HepG2 (cell line): ENCODE results near the gene TCEANC2. TPM values are rescaled to one million over a fixed set of nuclear protein-coding genes. Genes with fewer than 3 reads are reported as not detected.

Experiments
- AGO2 ChIP-seq: fragments of 200-400 bp; formaldehyde crosslinking; optimal IDR thresholded peaks from 2 replicates; pipeline ENCODE3; 2017; ENCODE audit warnings: mild to moderate bottlenecking, low read depth, low read length, moderate library complexity
- BATF2 ChIP-seq: sonication (generic); formaldehyde crosslinking; IDR thresholded peaks from 2 replicates; pipeline ENCODE4 v1.8.0; 2022; ENCODE audit warnings: mild to moderate bottlenecking, missing genetic modification reagents, moderate library complexity
- BORCS8-MEF2B ChIP-seq: sonication (generic); formaldehyde crosslinking; IDR thresholded peaks from 2 replicates; pipeline ENCODE4 v1.8.0; 2022; ENCODE audit warnings: mild to moderate bottlenecking, missing genetic modification reagents
- CBX2 ChIP-seq, 2 experiments: fragments of 200-600 bp in 1 of 2; sonication (generic); formaldehyde crosslinking in 1 of 2; IDR thresholded peaks; 2 replicates each; pipeline versions ENCODE4 v1.7.0 to v1.8.1; 2018 to 2022; ENCODE audit warnings: low read depth in 2 of 2, low read length in 1 of 2, mild to moderate bottlenecking in 1 of 2, missing genetic modification reagents in 1 of 2
- CREBL2 ChIP-seq: sonication (generic); formaldehyde crosslinking; IDR thresholded peaks from 2 replicates; pipeline ENCODE4 v1.8.1; 2023; ENCODE audit warnings: missing genetic modification reagents, mild to moderate bottlenecking, borderline replicate concordance
- HIVEP1 ChIP-seq: sonication (generic); formaldehyde crosslinking; IDR thresholded peaks from 2 replicates; pipeline ENCODE4 v1.4.0; 2020; ENCODE audit warnings: mild to moderate bottlenecking, missing genetic modification reagents
- HNRNPL ChIP-seq: fragments of 200-400 bp; formaldehyde crosslinking; IDR thresholded peaks from 2 replicates; pipeline ENCODE4 v1.6.1; 2017; ENCODE audit warnings: mild to moderate bottlenecking, low read depth, low read length
- KLF16 ChIP-seq, 2 experiments: sonication (generic) in 1 of 2; formaldehyde crosslinking in 1 of 2; IDR thresholded peaks; 2 replicates each; pipeline versions ENCODE4 v1.6.1 to v1.8.0; 2016 to 2023; ENCODE audit warnings: missing genetic modification reagents in 2 of 2, missing compliant biosample characterization in 1 of 2
- MAFG ChIP-seq: sonication (generic); formaldehyde crosslinking; IDR thresholded peaks from 2 replicates; pipeline ENCODE4 v1.5.1; 2020; ENCODE audit warnings: mild to moderate bottlenecking, missing genetic modification reagents
- NFE2L1 ChIP-seq: sonication (generic); formaldehyde crosslinking; IDR thresholded peaks from 2 replicates; pipeline ENCODE4 v1.4.0; 2020; ENCODE audit warnings: missing genetic modification reagents, mild to moderate bottlenecking, borderline replicate concordance
- PHF5A ChIP-seq: IDR thresholded peaks from one replicate; pipeline ENCODE4 v1.6.1; 2018; ENCODE audit warnings: low read depth, missing genetic modification reagents; ENCODE audit not compliant: unreplicated experiment
- SIN3B ChIP-seq: fragments of 150-350 bp; IDR thresholded peaks from 2 replicates; pipeline ENCODE4 v1.6.1; 2014; ENCODE audit warnings: low read length
- TERF1 ChIP-seq: sonication (generic); formaldehyde crosslinking; IDR thresholded peaks from 2 replicates; pipeline ENCODE4 v1.8.0; 2022; ENCODE audit warnings: mild to moderate bottlenecking, missing genetic modification reagents, moderate library complexity
- ZBTB25 ChIP-seq: IDR thresholded peaks from 2 replicates; pipeline ENCODE4 v1.6.1; 2018; ENCODE audit warnings: missing genetic modification reagents
- ZFP36L1 ChIP-seq: sonication (generic); formaldehyde crosslinking; IDR thresholded peaks from 2 replicates; pipeline ENCODE4 v1.8.0; 2022; ENCODE audit warnings: mild to moderate bottlenecking, missing genetic modification reagents, moderate library complexity
- ZNF3 ChIP-seq: IDR thresholded peaks from 2 replicates; pipeline ENCODE4 v1.7.0; 2017; ENCODE audit warnings: inconsistent platforms
- ZNF512B ChIP-seq: sonication (generic); formaldehyde crosslinking; IDR thresholded peaks from 2 replicates; pipeline ENCODE4 v1.5.1; 2020; ENCODE audit warnings: missing genetic modification reagents, mild to moderate bottlenecking, borderline replicate concordance
- ZNF564 ChIP-seq: sonication (generic); formaldehyde crosslinking; IDR thresholded peaks from 2 replicates; pipeline ENCODE4 v1.8.1; 2023; ENCODE audit warnings: mild to moderate bottlenecking, missing genetic modification reagents
- ZNF605 ChIP-seq: sonication (generic); formaldehyde crosslinking; IDR thresholded peaks from 2 replicates; pipeline ENCODE4 v1.8.0; 2022; ENCODE audit warnings: mild to moderate bottlenecking, missing genetic modification reagents
- ZNF629 ChIP-seq: sonication (generic); formaldehyde crosslinking; conservative IDR thresholded peaks from 2 replicates; pipeline ENCODE4 v1.5.0; 2020; ENCODE audit warnings: missing genetic modification reagents
- ZNF703 ChIP-seq: sonication (generic); formaldehyde crosslinking; IDR thresholded peaks from 2 replicates; pipeline ENCODE4 v1.5.1; 2020; ENCODE audit warnings: missing genetic modification reagents, mild to moderate bottlenecking, moderate library complexity, borderline replicate concordance
- ZNF747 ChIP-seq: sonication (generic); formaldehyde crosslinking; IDR thresholded peaks from 2 replicates; pipeline ENCODE4 v1.8.1; 2023; ENCODE audit warnings: missing genetic modification reagents, mild to moderate bottlenecking, borderline replicate concordance
- ZNF781 ChIP-seq: sonication (generic); formaldehyde crosslinking; IDR thresholded peaks from 2 replicates; pipeline ENCODE4 v1.5.1; 2020; ENCODE audit warnings: borderline replicate concordance, mild to moderate bottlenecking, missing genetic modification reagents; ENCODE audit errors: not compliant biosample characterization
- polyA plus RNA-seq, 8 experiments: library from polyadenylated mRNA; depleted of rRNA in 3 of 8; stranded (reverse) in 7 of 8; unstranded in 1 of 8; fragments of >200 nt; fragmentation: Illumina TruSeq in 4 of 8; extraction: Trizol in 4 of 8; gene quantifications; 2 replicates each; pipeline versions ENCODE4 v1.2.1 to v1.2.3, GENCODE V29; 2011 to 2016; ENCODE audit warnings: low read depth in 4 of 8, missing spikeins in 1 of 8, mixed read lengths in 1 of 8; ENCODE audit not compliant: insufficient read depth in 1 of 8
- total RNA-seq, 5 experiments: library from RNA; depleted of rRNA; stranded (reverse); fragments of >200 nt; fragmentation: Illumina TruSeq; extraction: Trizol; gene quantifications; 2 replicates each; pipeline ENCODE4 v1.2.3, GENCODE V29; 2016; ENCODE audit warnings: low read depth in 1 of 5

Gene TCEANC2
- total and polyA plus RNA-seq, 2 of the 13 experiments (the other 11 are each of a cell fraction or from before 2014, with no cell fraction given) = 3.8 to 5.0 TPM

- TF ChIP-seq CREBL2 (no peak), ZNF605 (no peak), ZNF781 (CRISPR knock-in tag) (no peak), ZNF564 (CRISPR knock-in tag) (no peak), NFE2L1 (no peak), ZBTB25 (CRISPR knock-in tag) (0 out of 2 replicates have a peak, but pooled peaks have one; percentile 61), TERF1 (CRISPR knock-in tag) (no peak), CBX2 (IDR thresholded peaks at IDR 0.05; ENCODE audit: low read depth, low read length) (no peak), CBX2 (CRISPR knock-in tag; IDR thresholded peaks at IDR 0.05; ENCODE audit: low read depth) (no peak), ZNF703 (no peak), KLF16 (CRISPR knock-in tag; IDR thresholded peaks at IDR 0.05) (0 out of 4 replicates have a peak, but pooled peaks of 1 of the 2 experiments have one; percentile 37), HIVEP1 (CRISPR knock-in tag) (no peak), ZFP36L1 (CRISPR knock-in tag) (no peak), ZNF747 (CRISPR knock-in tag) (no peak), ZNF629 (CRISPR knock-in tag) (no peak), BATF2 (CRISPR knock-in tag) (no peak), ZNF512B (CRISPR knock-in tag) (no peak; the same call in 1 of the 2 replicates), ZNF3 (CRISPR knock-in tag) (peak; percentile 71), MAFG (CRISPR knock-in tag) (no peak), BORCS8-MEF2B (CRISPR knock-in tag) (no peak), HNRNPL (no peak), SIN3B (no peak), AGO2 (no peak), PHF5A (CRISPR knock-in tag) (no peak)
Measured at GRCh38 chr1:54016343-54017282, 36.8 kb upstream of the TCEANC2 start (continued).
